Peyer's patch (tissue), 4 donors: ENCODE measurements around the gene PPFIBP1. TPM values are rescaled to one million over a fixed set of nuclear protein-coding genes. Genes with fewer than 3 reads are reported as not detected.
"Not testable (repeated sequence)": the region's sequence is repeated elsewhere in the genome, so short reads cannot be mapped to it uniquely, and the experiment has no call there.

Experiments used
- DNase-seq, 3 donors: peaks; one replicate each; pipeline ENCODE4 v3.0.0-alpha.2; 2017 to 2019
- H3K27ac ChIP-seq, 4 donors: fragments of 200-600 bp; sonication (generic); one replicate each; pipeline ENCODE4 v1.5.1; 2016 to 2019
- H3K27me3 ChIP-seq, 2 donors: fragments of 200-600 bp; sonication (generic); one replicate each; pipeline ENCODE4 v1.5.1; 2019
- H3K36me3 ChIP-seq, 3 donors: fragments of 200-600 bp; sonication (generic); one replicate each; pipeline ENCODE4 v1.5.1; 2016 to 2019
- H3K4me1 ChIP-seq, 4 donors: fragments of 200-600 bp; sonication (generic); one replicate each; pipeline ENCODE4 v1.5.1; 2016 to 2019
- H3K4me3 ChIP-seq, 4 donors: fragments of 200-600 bp; sonication (generic); 1 replicate in 3 of 4; 2 replicates in 1 of 4; pipeline ENCODE4 v1.5.1; 2016 to 2019; ENCODE audit warnings: mild to moderate bottlenecking in 1 of 4
- H3K9me3 ChIP-seq, 4 donors: fragments of 200-600 bp; sonication (generic); one replicate each; pipeline ENCODE4 v1.5.1; 2016 to 2019; ENCODE audit warnings: mild to moderate bottlenecking in 1 of 4
- POLR2A ChIP-seq, 2 donors: fragments of 450-650 bp; IDR thresholded peaks; one replicate each; pipeline ENCODE4 v1.5.1; 2017; ENCODE audit warnings: antibody characterized with exemption in 2 of 2, mild to moderate bottlenecking in 2 of 2, moderate library complexity in 2 of 2
- total RNA-seq, 4 donors: library from RNA; depleted of rRNA; stranded (reverse); fragments of >200 nt; gene quantifications; one replicate each; pipeline ENCODE4 v1.1.0, GENCODE V29; 2016
- TF ChIP-seq, protein P1 (sequence below), 6 experiments: fragments of 450-650 bp in 4 of 6; fragments of 200-600 bp in 2 of 6; sonication (generic) in 1 of 6; IDR thresholded peaks; one replicate each; pipeline ENCODE4 v1.5.1; 2017 to 2019; ENCODE audit warnings: antibody characterized with exemption in 6 of 6, mild to moderate bottlenecking in 3 of 6, moderate library complexity in 1 of 6

The PPFIBP1 gene
- total RNA-seq, 4 donors from 2014 or later = 37.5 to 171 (median 48.1) TPM

GRCh38 chr12:27588776-27589175 is 64.8 kb downstream of the PPFIBP1 start:
- no peaks in the 10 kb centered on the region for H3K27me3 ChIP-seq
- H3K4me3 ChIP-seq = no peak overlapping the region
- no peak for DNase-seq
- no peaks in the 10 kb centered on the region for H3K9me3 ChIP-seq
- H3K4me1 ChIP-seq = peaks cover 0 to 7% (median 0%) of the 10 kb centered on the region in 4 donors
- no peak for TF ChIP-seq POLR2A (IDR thresholded peaks at IDR 0.05)
- TF ChIP-seq, protein P1, sequence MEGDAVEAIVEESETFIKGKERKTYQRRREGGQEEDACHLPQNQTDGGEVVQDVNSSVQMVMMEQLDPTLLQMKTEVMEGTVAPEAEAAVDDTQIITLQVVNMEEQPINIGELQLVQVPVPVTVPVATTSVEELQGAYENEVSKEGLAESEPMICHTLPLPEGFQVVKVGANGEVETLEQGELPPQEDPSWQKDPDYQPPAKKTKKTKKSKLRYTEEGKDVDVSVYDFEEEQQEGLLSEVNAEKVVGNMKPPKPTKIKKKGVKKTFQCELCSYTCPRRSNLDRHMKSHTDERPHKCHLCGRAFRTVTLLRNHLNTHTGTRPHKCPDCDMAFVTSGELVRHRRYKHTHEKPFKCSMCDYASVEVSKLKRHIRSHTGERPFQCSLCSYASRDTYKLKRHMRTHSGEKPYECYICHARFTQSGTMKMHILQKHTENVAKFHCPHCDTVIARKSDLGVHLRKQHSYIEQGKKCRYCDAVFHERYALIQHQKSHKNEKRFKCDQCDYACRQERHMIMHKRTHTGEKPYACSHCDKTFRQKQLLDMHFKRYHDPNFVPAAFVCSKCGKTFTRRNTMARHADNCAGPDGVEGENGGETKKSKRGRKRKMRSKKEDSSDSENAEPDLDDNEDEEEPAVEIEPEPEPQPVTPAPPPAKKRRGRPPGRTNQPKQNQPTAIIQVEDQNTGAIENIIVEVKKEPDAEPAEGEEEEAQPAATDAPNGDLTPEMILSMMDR (IDR thresholded peaks at IDR 0.05) = no peak
- no peak overlapping the region for H3K27ac ChIP-seq
- no peaks in the 10 kb centered on the region for H3K36me3 ChIP-seq

DNA sequence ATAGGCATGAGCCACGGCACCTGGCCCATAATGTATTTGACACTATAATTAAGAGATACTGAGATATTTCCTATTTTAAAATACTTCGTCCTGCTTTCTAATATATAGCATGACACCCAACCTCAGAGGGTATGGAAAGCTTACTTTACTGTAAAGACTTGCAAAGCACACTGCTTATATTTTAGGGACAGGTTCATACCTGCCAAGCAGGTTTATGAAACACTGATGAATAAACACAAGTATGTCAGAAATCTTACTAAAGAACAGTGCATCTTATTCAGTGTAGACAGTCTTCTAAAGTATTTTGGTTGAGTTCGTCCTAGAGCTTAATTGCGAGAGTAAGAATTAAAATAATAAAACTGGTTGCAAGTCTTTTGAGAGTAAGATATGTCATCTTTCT is 65.4 kb downstream of the PPFIBP1 start:
- DNase-seq = no peak
- Histone ChIP-seq H3K4me1 (peaks cover 0 to 7% (median 0%) of the 10 kb centered on the region in 4 donors), H3K27ac (no peak overlapping the region), H3K36me3 (no peaks in the 10 kb centered on the region), H3K9me3 (no peaks in the 10 kb centered on the region), H3K27me3 (no peaks in the 10 kb centered on the region), H3K4me3 (no peak overlapping the region)
- TF ChIP-seq, protein P1 (IDR thresholded peaks at IDR 0.05) = no peak
- TF ChIP-seq POLR2A (IDR thresholded peaks at IDR 0.05) = no peak

DNA sequence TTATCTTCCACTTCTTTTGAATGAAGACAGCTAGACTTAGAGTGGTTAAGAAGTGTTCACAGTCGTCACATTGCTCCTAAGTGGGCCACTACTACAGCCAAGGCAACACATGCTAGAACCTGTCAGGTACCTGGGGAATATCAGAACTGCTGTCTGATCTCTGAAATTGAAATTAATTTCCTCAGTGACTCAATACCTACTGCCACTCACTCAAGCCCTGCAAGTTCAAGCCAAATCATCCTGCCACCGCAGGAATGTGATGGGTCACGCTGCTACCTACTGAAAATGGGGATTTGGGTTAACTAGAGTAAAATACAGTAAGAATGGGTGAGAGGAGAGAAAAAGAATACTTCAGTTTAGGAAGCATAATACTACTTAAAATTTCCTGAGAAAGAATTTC is 67.7 kb downstream of the PPFIBP1 start:
- not testable (repeated sequence) for H3K4me3 ChIP-seq, H3K27ac ChIP-seq, H3K4me1 ChIP-seq, H3K9me3 ChIP-seq, DNase-seq, H3K27me3 ChIP-seq, H3K36me3 ChIP-seq

- Histone ChIP-seq H3K27ac (peak overlapping the region in 1 of 4 donors; percentile 29), H3K9me3 (no peaks in the 10 kb centered on the region), H3K4me3 (no peak overlapping the region), H3K4me1 (peaks cover 0 to 7% (median 0%) of the 10 kb centered on the region in 4 donors), H3K27me3 (no peaks in the 10 kb centered on the region), H3K36me3 (no peaks in the 10 kb centered on the region)
- DNase-seq = no peak
- TF ChIP-seq, protein P1 (IDR thresholded peaks at IDR 0.05) = no peak
These were observed 68.5 kb downstream of the PPFIBP1 start for GRCh38 chr12:27592548-27592947.

- H3K27ac ChIP-seq = peak overlapping the region in 1 of 4 donors; percentile 29
- peaks cover 0 to 3% (median 0%) of the 10 kb centered on the region in 4 donors for H3K4me1 ChIP-seq
- no peaks in the 10 kb centered on the region for H3K9me3 ChIP-seq
- H3K4me3 ChIP-seq = no peak overlapping the region
- H3K36me3 ChIP-seq = no peaks in the 10 kb centered on the region
- H3K27me3 ChIP-seq = no peaks in the 10 kb centered on the region
- DNase-seq = no peak
- TF ChIP-seq POLR2A (IDR thresholded peaks at IDR 0.05) = no peak
- TF ChIP-seq, protein P1 (IDR thresholded peaks at IDR 0.05) = no peak
These were observed 69.3 kb downstream of the PPFIBP1 start for GRCh38 chr12:27593266-27593665.

DNA sequence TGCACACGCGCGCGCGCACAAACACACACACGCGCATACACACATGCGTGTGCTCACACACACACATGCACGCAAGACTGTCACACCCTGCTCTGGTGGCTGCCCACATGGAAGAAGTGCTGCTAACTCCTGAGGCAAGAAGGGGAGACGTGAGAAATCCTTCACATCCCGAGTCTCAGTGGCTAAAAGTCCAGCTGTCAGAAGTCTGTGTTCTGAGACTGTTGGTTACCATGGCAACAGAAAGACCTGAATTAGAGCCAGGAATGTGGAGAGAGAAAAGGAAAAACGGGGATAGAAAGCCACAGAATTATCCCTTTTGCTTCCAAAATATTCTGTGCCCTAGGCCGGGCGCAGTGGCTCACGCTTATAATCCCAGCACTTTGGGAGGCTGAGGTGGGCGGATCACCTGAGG is 71.2 kb downstream of the PPFIBP1 start:
- no peak for TF ChIP-seq POLR2A (IDR thresholded peaks at IDR 0.05)
- TF ChIP-seq, protein P1 (IDR thresholded peaks at IDR 0.05) = no peak
- no peaks in the 10 kb centered on the region for H3K27me3 ChIP-seq
- no peaks in the 10 kb centered on the region for H3K9me3 ChIP-seq
- H3K27ac ChIP-seq = peak overlapping the region in 3 of 4 donors; percentile 30 to 45 (median 40)
- DNase-seq = no peak
- H3K4me3 ChIP-seq = no peak overlapping the region
- H3K36me3 ChIP-seq = no peaks in the 10 kb centered on the region
- H3K4me1 ChIP-seq = no peaks in the 10 kb centered on the region

- H3K36me3 ChIP-seq, H3K27me3 ChIP-seq, H3K9me3 ChIP-seq, H3K4me3 ChIP-seq, DNase-seq, H3K4me1 ChIP-seq, H3K27ac ChIP-seq: not testable (repeated sequence)
These were observed 74.9 kb downstream of the PPFIBP1 start for GRCh38 chr12:27598866-27599265.

- not testable (repeated sequence) for H3K9me3 ChIP-seq, H3K4me1 ChIP-seq, H3K4me3 ChIP-seq, H3K27me3 ChIP-seq, DNase-seq, H3K36me3 ChIP-seq, H3K27ac ChIP-seq
These were observed 77.2 kb downstream of the PPFIBP1 start for GRCh38 chr12:27601056-27601828.
